KMS-11 (cell line): ENCODE measurements around the gene THRB.

Source experiments
- H2AFZ ChIP-seq: fragments of 200-600 bp; sonication (generic); 2 replicates; pipeline ENCODE4 v1.6.1; 2016; ENCODE audit warnings: antibody characterized with exemption, mixed run types, low read depth
- H3K27ac ChIP-seq: fragments of 200-600 bp; sonication (generic); 2 replicates; pipeline ENCODE4 v1.6.1; 2016; ENCODE audit warnings: mild to moderate bottlenecking, mixed run types
- H3K27me3 ChIP-seq: fragments of 200-600 bp; sonication (generic); 2 replicates; pipeline ENCODE4 v1.6.1; 2017; ENCODE audit warnings: mild to moderate bottlenecking, low read depth, mixed run types, moderate library complexity; ENCODE audit not compliant: insufficient read depth
- H3K36me3 ChIP-seq: fragments of 200-600 bp; sonication (generic); 2 replicates; pipeline ENCODE4 v1.6.1; 2017; ENCODE audit warnings: mild to moderate bottlenecking, mixed run types; ENCODE audit not compliant: insufficient read depth
- H3K4me1 ChIP-seq: fragments of 200-600 bp; sonication (generic); 2 replicates; pipeline ENCODE4 v1.6.1; 2016; ENCODE audit warnings: mild to moderate bottlenecking, low read depth, mixed run types; ENCODE audit not compliant: poor library complexity, severe bottlenecking
- H3K4me2 ChIP-seq: fragments of 200-600 bp; sonication (generic); 2 replicates; pipeline ENCODE4 v1.7.0; 2016; ENCODE audit warnings: mild to moderate bottlenecking, mixed run types
- H3K4me3 ChIP-seq: fragments of 200-600 bp; sonication (generic); IDR thresholded peaks from 2 replicates; pipeline ENCODE4 v1.6.1; 2017; ENCODE audit warnings: low read depth, low read length, mixed read lengths; ENCODE audit not compliant: insufficient read depth
- H3K79me2 ChIP-seq: fragments of 200-600 bp; sonication (generic); 2 replicates; pipeline ENCODE4 v1.6.1; 2016; ENCODE audit warnings: low read depth, mixed run types; ENCODE audit not compliant: insufficient read depth
- H3K9ac ChIP-seq: fragments of 200-600 bp; sonication (generic); 2 replicates; pipeline ENCODE4 v1.6.1; 2016; ENCODE audit warnings: mild to moderate bottlenecking, mixed run types
- H4K20me1 ChIP-seq: fragments of 200-600 bp; sonication (generic); 2 replicates; pipeline ENCODE4 v1.6.1; 2016; ENCODE audit warnings: mild to moderate bottlenecking, mixed run types; ENCODE audit not compliant: insufficient read depth
- CTCF ChIP-seq: fragments of 200-600 bp; sonication (generic); conservative IDR thresholded peaks from 2 replicates; pipeline ENCODE4 v1.6.1; 2017; ENCODE audit warnings: low read depth, mild to moderate bottlenecking, antibody characterized with exemption, low read length, moderate library complexity, mixed read lengths

Gene THRB

DNA sequence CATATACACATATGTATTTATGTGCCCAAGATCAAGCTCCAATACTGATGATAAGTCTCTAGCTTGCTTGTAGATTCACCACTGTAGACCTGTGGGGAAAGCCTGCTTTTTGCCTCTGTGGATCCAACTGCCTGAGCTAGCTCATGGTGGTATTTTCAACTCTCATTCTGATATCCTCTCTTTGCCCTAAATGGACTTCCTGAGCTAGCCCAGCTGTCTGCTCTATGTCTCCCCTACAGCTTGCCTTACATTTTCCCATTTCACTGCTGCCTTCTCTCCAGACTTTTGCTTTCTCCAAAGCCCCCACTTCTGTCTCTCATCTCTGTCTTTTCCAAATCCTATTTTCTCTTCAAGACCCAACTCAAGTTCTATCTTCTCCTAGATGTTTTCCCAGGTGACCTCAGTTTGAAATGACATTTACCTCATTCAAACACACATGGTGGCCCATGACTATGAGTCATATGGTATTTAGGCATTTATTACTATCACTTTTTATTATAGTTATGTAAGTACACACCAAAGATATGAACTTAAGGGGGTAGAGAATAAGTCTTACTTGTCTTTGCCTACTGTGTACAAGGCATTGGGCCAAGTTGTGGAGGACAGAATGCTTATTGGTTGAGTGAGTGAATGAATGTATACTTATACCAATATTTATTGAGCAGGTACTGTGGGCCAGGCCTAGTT, 357.9 kb downstream of the THRB start:
- H3K4me2 ChIP-seq, result no peak overlapping the region
- no peaks in the 10 kb centered on the region for H3K4me1 ChIP-seq
- H2AFZ ChIP-seq, result no peak overlapping the region
- H3K36me3 ChIP-seq, result no peaks in the 10 kb centered on the region
- no peak overlapping the region for H3K9ac ChIP-seq
- no peak overlapping the region for H3K4me3 ChIP-seq
- no peaks in the 10 kb centered on the region for H3K79me2 ChIP-seq
- TF ChIP-seq CTCF, result no peak
- no peaks in the 10 kb centered on the region for H3K27me3 ChIP-seq
- H4K20me1 ChIP-seq, result no peaks in the 10 kb centered on the region
- H3K27ac ChIP-seq, result no peak overlapping the region

DNA sequence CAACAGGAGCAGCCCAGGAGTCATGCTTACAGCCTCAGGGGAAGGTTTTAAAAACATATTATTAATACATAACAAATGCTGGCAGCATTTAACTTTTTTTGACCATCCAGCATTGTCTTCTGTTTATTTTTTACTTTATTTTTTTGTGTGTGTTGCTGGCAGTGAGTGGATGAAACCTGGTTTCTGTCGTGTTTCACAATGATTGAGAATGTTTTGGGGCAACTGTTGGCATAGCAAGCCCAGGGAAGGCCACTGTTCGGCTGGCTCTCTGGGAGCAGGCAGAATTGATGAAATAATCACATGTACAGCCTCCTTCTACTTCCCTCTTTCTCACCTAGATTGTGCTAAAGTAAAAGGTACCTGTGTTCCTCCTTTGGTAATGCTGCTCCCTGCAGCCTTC, 359.4 kb downstream of the THRB start:
- TF ChIP-seq CTCF, result no peak
- Histone ChIP-seq H3K4me2 (no peak overlapping the region), H3K27ac (no peak overlapping the region), H3K27me3 (no peaks in the 10 kb centered on the region), H2AFZ (no peak overlapping the region), H3K4me1 (no peaks in the 10 kb centered on the region), H3K9ac (no peak overlapping the region), H3K4me3 (no peak overlapping the region), H3K79me2 (no peaks in the 10 kb centered on the region), H3K36me3 (no peaks in the 10 kb centered on the region), H4K20me1 (no peaks in the 10 kb centered on the region)

DNA sequence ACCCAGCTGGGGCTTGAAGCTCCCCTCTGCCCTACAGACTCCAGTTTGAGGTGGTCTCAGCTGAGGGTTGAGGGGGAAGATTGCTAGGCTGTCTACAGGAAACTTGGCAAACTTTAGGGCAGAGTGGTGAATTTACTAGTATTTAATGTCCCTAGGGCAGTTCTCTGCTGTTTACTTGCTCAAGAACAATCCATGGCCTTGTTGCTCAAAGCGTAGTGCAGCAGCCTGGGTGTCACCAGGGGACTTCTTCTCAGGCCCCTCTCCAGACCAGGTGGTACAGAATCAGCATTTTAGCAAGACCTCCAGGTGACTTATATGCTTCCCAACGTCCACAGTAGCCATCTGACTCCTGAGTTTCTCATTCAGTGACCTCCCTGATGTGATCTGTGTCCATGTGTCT, 360.7 kb downstream of the THRB start:
- no peaks in the 10 kb centered on the region for H3K4me1 ChIP-seq
- H3K27ac ChIP-seq, result no peak overlapping the region
- TF ChIP-seq CTCF, result no peak
- no peaks in the 10 kb centered on the region for H4K20me1 ChIP-seq
- H3K36me3 ChIP-seq, result no peaks in the 10 kb centered on the region
- H3K27me3 ChIP-seq, result no peaks in the 10 kb centered on the region
- H3K79me2 ChIP-seq, result no peaks in the 10 kb centered on the region
- no peak overlapping the region for H2AFZ ChIP-seq
- no peak overlapping the region for H3K9ac ChIP-seq
- H3K4me3 ChIP-seq, result no peak overlapping the region
- no peak overlapping the region for H3K4me2 ChIP-seq

DNA sequence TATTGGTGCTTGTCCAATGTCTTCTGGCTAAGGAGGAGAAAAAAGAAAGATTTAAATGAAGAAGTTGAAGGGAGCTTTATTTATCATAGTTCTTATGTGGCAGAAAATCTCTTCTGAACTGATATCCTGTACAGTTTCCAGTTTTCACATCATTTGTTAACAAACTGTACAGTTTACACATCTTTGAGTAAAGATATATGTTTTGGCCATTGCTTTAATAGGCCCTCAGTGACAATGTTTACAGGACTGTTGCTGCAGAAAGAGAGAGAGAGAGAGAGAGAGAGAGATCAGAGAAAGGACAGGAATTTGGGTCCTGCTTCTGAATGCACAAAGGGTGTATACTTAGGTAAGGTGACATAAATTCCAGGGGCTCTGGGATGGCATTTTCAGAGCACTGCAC, 361.2 kb downstream of the THRB start:
- Histone ChIP-seq H3K27me3 (no peaks in the 10 kb centered on the region), H3K79me2 (no peaks in the 10 kb centered on the region), H3K4me3 (no peak overlapping the region), H3K27ac (no peak overlapping the region), H3K36me3 (no peaks in the 10 kb centered on the region), H3K9ac (no peak overlapping the region), H2AFZ (no peak overlapping the region), H4K20me1 (no peaks in the 10 kb centered on the region), H3K4me2 (no peak overlapping the region), H3K4me1 (no peaks in the 10 kb centered on the region)
- TF ChIP-seq CTCF, result no peak
